ENCODE data around the gene PER3. TPM values are rescaled to one million over a fixed set of nuclear protein-coding genes. Genes with fewer than 3 reads are reported as not detected.

The PER3 gene
- total and polyA plus RNA-seq, 10 of the 15 experiments (the other 5 are each of a cell fraction or from before 2014, with no cell fraction given): 0.06 to 0.64 (median 0.13) TPM; not detected in 1

DNA sequence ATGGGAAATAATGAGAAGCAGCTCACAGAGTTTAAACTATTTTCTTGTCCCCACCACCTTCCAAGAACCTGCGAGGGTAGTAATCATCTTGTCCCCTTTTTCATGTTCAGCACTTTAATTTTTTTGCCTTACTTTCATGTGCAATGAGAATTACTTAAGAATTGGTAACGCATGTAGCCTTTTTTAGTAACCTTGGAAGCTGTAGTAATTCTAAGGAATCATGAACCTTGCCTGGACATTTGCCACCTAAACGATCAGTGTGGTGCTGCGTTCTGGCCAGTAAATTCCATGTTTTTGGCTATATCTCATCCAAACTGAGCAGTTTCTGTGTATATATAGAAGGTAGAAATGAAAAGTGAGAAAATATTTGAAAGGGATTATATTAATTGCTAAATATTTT, 16.9 kb upstream of the PER3 start:
- intact Hi-C loops (cut with micrococcal nuclease; ENCODE audit: unreplicated experiment) (no loop called here), in situ Hi-C loops (cut with MboI) (no loop called here)
- ATAC-seq (no peak), FAIRE-seq (no peak), DNase-seq (ENCODE audit: low read depth, low spot score) (no peak)
- POLR2A ChIA-PET: interaction anchor here (0.5 kb wide), 1 partner anchor 12 kb away, joined by 7 read pairs; no protein-coding TSS in a partner anchor
- no peak overlapping the region for H3K4me2 ChIP-seq (ENCODE audit: control insufficient read depth, insufficient read depth)
- H3K9me3 ChIP-seq (replicated peaks; ENCODE audit: control insufficient read depth, insufficient read depth, low read length): no peaks in the 10 kb centered on the region
- 29% methylated on average over 4 of the region's 4 CpGs for WGBS (ENCODE audit: insufficient coverage, insufficient replicate concordance, low lambda C conversion rate, missing lambda C conversion rate)
- CTCF ChIA-PET: interaction anchor here (3.5 kb wide), 1 partner anchor 14 kb away, joined by 28 read pairs; no protein-coding TSS in a partner anchor
- SMC1A ChIA-PET (ENCODE audit: uncharacterized antibody, unreplicated experiment): interaction anchor here (1.0 kb wide), 1 partner anchor 45 kb away, joined by 3 read pairs; no protein-coding TSS in a partner anchor
- RAD21 ChIA-PET (ENCODE audit: unreplicated experiment): no interaction called here
- no peak overlapping the region for H3K4me3 ChIP-seq
- H2AFZ ChIP-seq (ENCODE audit: control insufficient read depth, low read depth, low read length): no peak overlapping the region
- no peaks in the 10 kb centered on the region for H3K36me3 ChIP-seq (ENCODE audit: control insufficient read depth in 2 of 2, insufficient read depth in 2 of 2, low read length in 1 of 2)
- H3K4me1 ChIP-seq (ENCODE audit: control insufficient read depth, insufficient read depth, low read length): no peaks in the 10 kb centered on the region
- BruUV-seq (replicated peaks): no TSS peak
- no peak overlapping the region for H3K27ac ChIP-seq (ENCODE audit: control insufficient read depth, insufficient read depth)
- no peak overlapping the region for H3K9ac ChIP-seq (ENCODE audit: control insufficient read depth, insufficient read depth, low read length)
- TF ChIP-seq YBX1 (IDR thresholded peaks at IDR 0.05) (no peak), RCOR1 (conservative IDR thresholded peaks at IDR 0.05; ENCODE audit: low read depth, low read length) (no peak), YY1 (IDR thresholded peaks at IDR 0.05; ENCODE audit: low read depth, low read length) (no peak), RBBP5 (conservative IDR thresholded peaks at IDR 0.05) (no peak), CBFB (IDR thresholded peaks at IDR 0.05; ENCODE audit: low read depth) (no peak)
- no peaks in the 10 kb centered on the region; a peak in 1 of 4 replicates for H3K27me3 ChIP-seq (replicated peaks in 1 of 2; ENCODE audit: control insufficient read depth in 2 of 2, insufficient read depth in 2 of 2, low read length in 1 of 2)
- H4K20me1 ChIP-seq (ENCODE audit: control insufficient read depth, insufficient read depth): no peaks in the 10 kb centered on the region
- H3K79me2 ChIP-seq (ENCODE audit: control insufficient read depth, insufficient read depth, low read length): peaks cover 11% of the 10 kb centered on the region

DNA sequence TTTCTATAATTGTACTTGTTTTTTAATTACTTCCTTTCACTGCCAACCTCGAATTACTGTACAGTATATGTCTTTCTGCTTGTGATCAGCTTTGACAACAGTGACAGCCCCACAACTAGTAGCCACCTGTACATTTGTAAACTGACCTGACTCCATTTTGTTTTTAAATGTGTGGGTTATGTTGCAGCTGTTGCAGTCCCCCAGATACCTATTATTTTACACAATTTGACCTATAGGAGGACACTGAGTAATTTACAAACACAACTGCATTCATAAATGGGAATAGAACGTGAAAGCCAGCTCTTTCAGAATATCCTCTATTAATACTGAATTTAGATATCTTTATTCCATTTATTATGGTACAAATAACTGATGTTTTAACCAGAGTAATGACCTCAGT, 15.5 kb upstream of the PER3 start:
- Histone ChIP-seq H3K9ac (ENCODE audit: control insufficient read depth, insufficient read depth, low read length) (no peak overlapping the region), H3K4me1 (ENCODE audit: control insufficient read depth, insufficient read depth, low read length) (no peaks in the 10 kb centered on the region), H3K4me2 (ENCODE audit: control insufficient read depth, insufficient read depth) (no peak overlapping the region), H3K27me3 (replicated peaks in 1 of 2; ENCODE audit: control insufficient read depth in 2 of 2, insufficient read depth in 2 of 2, low read length in 1 of 2) (no peaks in the 10 kb centered on the region; a peak in 1 of 4 replicates), H3K79me2 (ENCODE audit: control insufficient read depth, insufficient read depth, low read length) (peaks cover 16% of the 10 kb centered on the region), H3K9me3 (replicated peaks; ENCODE audit: control insufficient read depth, insufficient read depth, low read length) (no peaks in the 10 kb centered on the region), H3K27ac (ENCODE audit: control insufficient read depth, insufficient read depth) (no peak overlapping the region), H4K20me1 (ENCODE audit: control insufficient read depth, insufficient read depth) (no peaks in the 10 kb centered on the region), H3K36me3 (ENCODE audit: control insufficient read depth in 2 of 2, insufficient read depth in 2 of 2, low read length in 1 of 2) (0 out of 4 replicates have a peak, but pooled peaks cover 0 to 4% of the 10 kb centered on the region in 2 experiments), H2AFZ (ENCODE audit: control insufficient read depth, low read depth, low read length) (no peak overlapping the region), H3K4me3 (no peak overlapping the region)
- intact Hi-C loops (cut with micrococcal nuclease; ENCODE audit: unreplicated experiment) (no loop called here), in situ Hi-C loops (cut with MboI) (no loop called here)
- no peak for ATAC-seq
- no TSS peak for BruUV-seq (replicated peaks)
- ChIA-PET RAD21 (ENCODE audit: unreplicated experiment) (no interaction called here), CTCF (interaction anchor here (1.2 to 3.5 kb wide), 2 partner anchors 15 to 101 kb away, joined by 4 to 28 read pairs; no protein-coding TSS in a partner anchor), SMC1A (ENCODE audit: uncharacterized antibody, unreplicated experiment) (interaction anchor here (1.2 kb wide), 1 partner anchor 16 kb away, joined by 6 read pairs; no protein-coding TSS in a partner anchor), POLR2A (interaction anchor here (0.6 to 0.8 kb wide), 2 partner anchors 11 to 379 kb away, joined by 4 read pairs; no protein-coding TSS in a partner anchor)
- TF ChIP-seq TAF1 (IDR thresholded peaks at IDR 0.05; ENCODE audit: borderline replicate concordance, low read depth, low read length) (no peak), MTA2 (IDR thresholded peaks at IDR 0.05; ENCODE audit: low read depth) (no peak), POLR2AphosphoS2 (IDR thresholded peaks at IDR 0.05; ENCODE audit: low read depth, low read length) (no peak), MYC (IDR thresholded peaks at IDR 0.05; ENCODE audit: insufficient read depth, insufficient read length, insufficient replicate concordance, low read length, severe bottlenecking) (no peak), RUNX3 (IDR thresholded peaks at IDR 0.05; ENCODE audit: low read length) (no peak)
- TF ChIP-seq, protein P1, sequence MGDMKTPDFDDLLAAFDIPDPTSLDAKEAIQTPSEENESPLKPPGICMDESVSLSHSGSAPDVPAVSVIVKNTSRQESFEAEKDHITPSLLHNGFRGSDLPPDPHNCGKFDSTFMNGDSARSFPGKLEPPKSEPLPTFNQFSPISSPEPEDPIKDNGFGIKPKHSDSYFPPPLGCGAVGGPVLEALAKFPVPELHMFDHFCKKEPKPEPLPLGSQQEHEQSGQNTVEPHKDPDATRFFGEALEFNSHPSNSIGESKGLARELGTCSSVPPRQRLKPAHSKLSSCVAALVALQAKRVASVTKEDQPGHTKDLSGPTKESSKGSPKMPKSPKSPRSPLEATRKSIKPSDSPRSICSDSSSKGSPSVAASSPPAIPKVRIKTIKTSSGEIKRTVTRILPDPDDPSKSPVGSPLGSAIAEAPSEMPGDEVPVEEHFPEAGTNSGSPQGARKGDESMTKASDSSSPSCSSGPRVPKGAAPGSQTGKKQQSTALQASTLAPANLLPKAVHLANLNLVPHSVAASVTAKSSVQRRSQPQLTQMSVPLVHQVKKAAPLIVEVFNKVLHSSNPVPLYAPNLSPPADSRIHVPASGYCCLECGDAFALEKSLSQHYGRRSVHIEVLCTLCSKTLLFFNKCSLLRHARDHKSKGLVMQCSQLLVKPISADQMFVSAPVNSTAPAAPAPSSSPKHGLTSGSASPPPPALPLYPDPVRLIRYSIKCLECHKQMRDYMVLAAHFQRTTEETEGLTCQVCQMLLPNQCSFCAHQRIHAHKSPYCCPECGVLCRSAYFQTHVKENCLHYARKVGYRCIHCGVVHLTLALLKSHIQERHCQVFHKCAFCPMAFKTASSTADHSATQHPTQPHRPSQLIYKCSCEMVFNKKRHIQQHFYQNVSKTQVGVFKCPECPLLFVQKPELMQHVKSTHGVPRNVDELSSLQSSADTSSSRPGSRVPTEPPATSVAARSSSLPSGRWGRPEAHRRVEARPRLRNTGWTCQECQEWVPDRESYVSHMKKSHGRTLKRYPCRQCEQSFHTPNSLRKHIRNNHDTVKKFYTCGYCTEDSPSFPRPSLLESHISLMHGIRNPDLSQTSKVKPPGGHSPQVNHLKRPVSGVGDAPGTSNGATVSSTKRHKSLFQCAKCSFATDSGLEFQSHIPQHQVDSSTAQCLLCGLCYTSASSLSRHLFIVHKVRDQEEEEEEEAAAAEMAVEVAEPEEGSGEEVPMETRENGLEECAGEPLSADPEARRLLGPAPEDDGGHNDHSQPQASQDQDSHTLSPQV (IDR thresholded peaks at IDR 0.05): no peak
- WGBS (ENCODE audit: insufficient coverage, insufficient replicate concordance, low lambda C conversion rate, missing lambda C conversion rate): 3% methylated on average over 2 of the region's 2 CpGs
- DNase-seq (ENCODE audit: low read depth, low spot score): no peak
- FAIRE-seq: no peak
